Coronary artery (tissue), 2 donors: ENCODE data around the gene CUX1.

Experiments
- DNase-seq: peaks from one replicate; pipeline ENCODE4 v3.0.0-alpha.2; 2017; ENCODE audit warnings: low spot score
- H3K27ac ChIP-seq, 2 donors: fragments of 200-600 bp; sonication (generic); one replicate each; pipeline ENCODE4 v1.5.1; 2016 to 2019
- H3K4me3 ChIP-seq: fragments of 200-600 bp; sonication (generic); 2 replicates; pipeline ENCODE4 v1.5.1; 2016; ENCODE audit warnings: mild to moderate bottlenecking, moderate library complexity
- CTCF ChIP-seq: fragments of 200-600 bp; sonication (generic); IDR thresholded peaks from one replicate; pipeline ENCODE4 v1.5.1; 2019; ENCODE audit warnings: antibody characterized with exemption

The CUX1 gene

DNA sequence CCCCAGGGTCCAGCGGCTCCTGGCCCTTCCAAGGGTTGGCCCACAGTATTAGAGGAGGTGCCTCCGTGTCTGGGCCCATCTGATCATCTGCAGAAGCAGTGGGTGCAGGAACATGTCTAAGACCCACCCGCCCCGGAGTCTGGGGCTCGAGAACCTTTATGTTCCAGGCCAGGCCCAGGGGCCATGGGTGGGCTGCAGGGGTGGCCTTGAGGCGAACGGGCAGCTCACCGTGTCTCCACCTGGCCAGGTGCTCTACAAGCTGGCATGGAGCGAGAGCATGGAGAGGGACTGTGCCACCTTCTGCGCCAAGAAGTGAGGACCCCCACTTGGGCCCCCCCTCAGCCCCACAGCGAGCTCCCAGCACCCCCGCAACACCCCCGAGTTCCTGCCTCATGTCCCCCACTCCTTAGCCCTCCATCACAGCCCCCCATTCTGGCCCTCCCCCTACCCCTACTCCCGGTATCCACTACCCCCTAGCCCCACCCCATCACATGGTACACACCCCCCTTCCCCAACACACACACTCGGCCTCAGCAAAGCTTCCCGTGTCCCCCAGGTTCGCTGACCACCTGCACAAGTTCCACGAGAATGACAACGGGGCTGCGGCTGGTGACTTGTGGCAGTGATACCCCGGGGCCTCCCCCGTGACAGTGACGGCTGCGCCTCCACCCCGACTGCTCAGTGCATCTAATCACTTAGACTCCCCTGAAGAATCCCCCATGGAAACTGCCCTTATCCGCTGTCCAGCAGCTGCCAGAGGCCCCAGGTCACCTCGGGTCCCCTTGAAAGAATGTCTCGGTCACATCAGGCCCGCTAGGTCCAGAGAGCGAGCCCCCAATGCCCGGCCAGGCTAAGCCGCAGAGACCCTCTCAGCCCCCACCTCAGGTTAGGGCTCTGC is 465.3 kb downstream of the CUX1 start:
- Histone ChIP-seq H3K27ac (no peak overlapping the region), H3K4me3 (no peak overlapping the region)
- no peak for DNase-seq
- TF ChIP-seq CTCF, result no peak

GRCh38 chr7:102283477-102284189 is 466.2 kb downstream of the CUX1 start:
- no peak overlapping the region for H3K27ac ChIP-seq
- DNase-seq, result no peak
- no peak for TF ChIP-seq CTCF
- no peak overlapping the region for H3K4me3 ChIP-seq

- H3K27ac ChIP-seq, result no peak overlapping the region
- no peak for TF ChIP-seq CTCF
- H3K4me3 ChIP-seq, result no peak overlapping the region
- no peak for DNase-seq
Measured at GRCh38 chr7:102284399-102284798, 467.0 kb downstream of the CUX1 start.

DNA sequence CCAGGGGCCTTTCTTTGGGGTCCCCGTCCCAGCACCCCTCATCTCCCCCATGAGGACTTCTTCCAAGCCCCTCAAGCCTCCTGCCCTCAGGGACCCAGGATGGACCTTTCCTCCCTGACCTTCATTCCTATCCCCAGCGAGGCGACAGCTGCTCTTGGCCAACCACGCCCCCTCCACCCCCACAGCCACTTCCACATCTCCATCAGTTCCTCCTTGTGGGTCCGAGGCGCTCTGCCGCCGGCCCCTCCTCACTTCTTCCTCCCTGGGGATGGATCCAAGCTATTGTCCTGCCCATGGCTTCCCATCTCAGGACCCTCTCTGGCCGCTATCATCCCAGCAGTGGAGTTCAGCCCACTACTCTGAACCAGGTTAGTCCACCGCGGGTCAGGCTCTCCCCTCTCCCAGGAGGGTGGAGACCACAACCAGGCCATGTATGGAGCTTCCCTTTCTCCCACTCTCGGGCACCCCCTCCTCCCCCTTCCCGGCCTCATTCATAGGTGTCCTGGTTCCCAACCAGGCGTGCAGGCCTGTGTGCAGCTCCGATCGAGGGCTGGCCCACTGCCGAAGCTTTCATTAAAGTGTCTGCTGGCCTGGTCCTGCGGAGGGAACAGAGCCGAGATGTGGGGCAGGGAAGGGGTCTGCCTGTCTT is 467.6 kb downstream of the CUX1 start:
- no peak for DNase-seq
- Histone ChIP-seq H3K27ac (peak overlapping the region in 1 of 2 donors; percentile 15), H3K4me3 (peak overlapping the region; percentile 46)
- TF ChIP-seq CTCF, result no peak

- TF ChIP-seq CTCF, result no peak
- no peak for DNase-seq
- peak overlapping the region; percentile 76 to 94 for H3K27ac ChIP-seq
- peak overlapping the region; percentile 98 for H3K4me3 ChIP-seq
Measured at GRCh38 chr7:102285540-102286236, 468.3 kb downstream of the CUX1 start.

GRCh38 chr7:102286237-102287110 is 469.0 kb downstream of the CUX1 start, which contains the start of gene SH2B2:
TSS of gene SH2B2 (plus strand) at chr7:102286868. CDS start at chr7:102300551, 13,683 bp downstream.
- H3K4me3 ChIP-seq, result peak within 1 kb of the TSS; percentile 98
- peak; percentile 82 for DNase-seq
- no peak for TF ChIP-seq CTCF
- peak within 1 kb of the TSS; percentile 76 to 94 for H3K27ac ChIP-seq
